Germinal center (tissue), 1 donor: ENCODE results near the gene ZYG11A.

Experiments used
- DNase-seq: peaks from one replicate; pipeline ENCODE4 v3.0.0; 2012; ENCODE audit warnings: mixed read lengths, low spot score

ZYG11A gene

GRCh38 chr1:52877554-52877953, 35.0 kb downstream of the ZYG11A start:
- DNase-seq, result no peak

- DNase-seq, result no peak
Measured at GRCh38 chr1:52880206-52880605, 37.6 kb downstream of the ZYG11A start.

DNA sequence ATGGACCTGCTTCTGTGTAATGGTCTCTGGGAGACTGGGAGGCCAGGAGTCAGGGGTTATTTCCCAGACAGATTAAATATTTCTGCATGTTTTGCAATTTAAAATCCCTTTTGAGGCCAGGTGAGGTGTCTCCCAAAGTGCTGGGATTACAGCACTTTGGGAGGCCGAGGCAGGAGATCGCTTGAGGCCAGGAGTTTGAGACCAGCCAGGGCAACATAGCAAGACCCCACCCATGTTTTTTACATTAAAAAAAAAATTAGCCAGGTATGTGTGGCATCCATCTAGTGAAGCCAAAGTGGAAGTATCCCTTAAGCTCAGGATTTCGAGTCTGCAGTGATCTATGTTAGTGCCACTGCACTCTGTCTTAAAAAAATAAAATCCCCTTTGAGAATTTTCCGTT, 44.9 kb downstream of the ZYG11A start:
- no peak for DNase-seq

- DNase-seq, result no peak
Measured at GRCh38 chr1:52892424-52893215, 50.1 kb downstream of the ZYG11A start.

- no peak for DNase-seq
Measured at GRCh38 chr1:52899445-52899894, 56.9 kb downstream of the ZYG11A start.

GRCh38 chr1:52900402-52900801, 57.8 kb downstream of the ZYG11A start:
- DNase-seq, result no peak

GRCh38 chr1:52901384-52901783, 58.8 kb downstream of the ZYG11A start:
- DNase-seq, result no peak

- no peak for DNase-seq
Measured at GRCh38 chr1:52904208-52904926, 61.8 kb downstream of the ZYG11A start.

- peak; percentile 77 for DNase-seq
Measured at GRCh38 chr1:52904927-52905698, 62.6 kb downstream of the ZYG11A start.

DNA sequence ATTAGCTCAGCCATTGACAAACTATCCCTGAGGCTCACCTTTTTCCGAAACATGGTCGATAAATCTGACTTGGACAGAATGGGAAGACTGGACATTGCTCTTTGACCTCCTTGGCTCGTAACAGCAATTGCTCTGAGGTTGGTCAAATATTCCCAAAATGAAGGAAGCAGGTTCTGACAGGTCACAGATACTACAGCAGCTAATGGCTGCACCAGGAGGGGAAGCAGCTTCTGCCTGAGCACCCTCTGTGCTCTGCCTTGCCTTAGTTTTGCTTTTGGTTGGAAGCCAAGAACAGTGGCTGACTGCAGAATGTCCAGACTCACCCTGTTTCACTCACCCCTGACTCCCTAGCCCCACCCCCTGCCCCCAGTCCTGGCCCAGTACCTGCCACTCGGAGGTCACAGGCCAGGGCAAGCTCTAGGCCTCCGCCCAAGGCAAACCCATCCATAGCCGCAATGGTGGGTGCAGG, 63.6 kb downstream of the ZYG11A start:
- no peak for DNase-seq

DNA sequence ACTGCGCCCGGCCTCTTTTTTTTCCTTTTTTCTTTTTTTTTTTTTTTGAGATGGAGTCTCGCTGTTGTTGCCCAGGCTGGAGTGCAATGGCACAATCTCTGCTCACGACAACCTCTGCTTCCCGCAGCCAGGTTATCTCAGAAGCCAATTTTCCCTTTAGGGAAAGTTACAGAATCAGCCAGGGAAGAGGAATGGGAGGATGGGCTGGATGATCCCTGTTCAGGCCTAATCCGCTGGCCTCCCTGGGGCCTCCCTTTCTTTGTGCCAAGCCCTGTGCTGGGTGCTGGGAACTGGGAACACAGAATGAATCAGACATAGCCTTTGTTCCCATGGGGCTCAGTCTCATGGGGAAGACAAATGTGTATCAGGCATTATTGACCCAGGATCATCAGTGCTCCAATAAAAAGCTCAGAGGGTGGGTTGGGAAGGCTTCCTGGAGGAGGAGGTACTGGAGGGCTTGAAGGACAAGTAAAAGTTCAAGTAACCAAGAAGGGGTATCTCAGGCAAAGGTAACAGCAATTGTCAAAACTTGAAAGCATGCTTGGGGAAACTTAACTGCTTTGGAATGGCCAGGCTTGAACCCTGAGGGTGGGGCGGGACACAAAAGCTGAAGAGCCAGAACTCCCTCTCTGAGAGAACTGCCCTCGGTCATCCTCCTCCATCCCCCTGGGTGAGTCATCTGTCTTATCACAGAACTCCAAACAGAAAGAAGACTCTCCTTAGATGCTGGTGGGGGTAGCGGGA, 64.7 kb downstream of the ZYG11A start:
- DNase-seq, result no peak

GRCh38 chr1:52907812-52908153, 65.2 kb downstream of the ZYG11A start:
- no peak for DNase-seq

DNA sequence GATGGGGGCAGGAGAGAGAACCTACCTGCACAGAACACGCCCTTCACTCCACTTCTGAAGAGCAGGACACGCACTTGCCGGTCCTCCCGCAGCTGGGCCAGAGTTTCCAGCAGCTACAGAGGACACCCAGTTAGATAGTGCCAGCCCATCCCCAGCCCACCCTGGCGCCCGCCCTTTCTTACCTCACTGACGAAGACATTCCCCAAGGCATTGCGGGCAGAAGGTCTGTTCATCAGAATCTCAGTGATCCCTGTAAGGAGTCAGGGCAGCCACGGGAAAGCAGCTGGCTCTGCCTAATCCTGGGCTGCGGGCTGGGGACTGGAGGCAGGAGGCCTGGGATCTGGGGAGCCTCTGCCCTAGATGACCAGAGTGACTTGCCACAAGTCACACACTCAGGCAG, 69.0 kb downstream of the ZYG11A start:
- DNase-seq, result no peak

DNA sequence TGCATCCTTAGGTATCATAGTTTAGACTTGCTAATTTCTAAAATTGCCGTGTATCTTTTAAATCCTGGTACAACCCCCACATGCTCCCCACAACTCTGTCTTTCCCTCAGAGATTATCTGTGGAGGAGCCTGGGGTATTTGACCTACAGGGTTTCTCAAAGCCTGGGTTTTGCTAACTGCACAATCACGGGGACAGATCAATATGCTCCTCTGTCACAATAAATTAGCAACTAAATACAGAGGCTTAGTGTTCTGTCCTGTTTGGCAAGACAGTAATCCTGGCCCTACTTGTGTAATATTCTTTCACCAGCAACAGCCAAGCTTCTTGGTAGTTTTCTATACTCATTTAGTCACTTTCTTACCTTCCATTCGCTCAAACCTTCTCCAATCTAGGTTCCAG, 70.5 kb downstream of the ZYG11A start:
- DNase-seq, result no peak

- DNase-seq, result no peak
Measured at GRCh38 chr1:52913537-52913936, 71.0 kb downstream of the ZYG11A start.

DNA sequence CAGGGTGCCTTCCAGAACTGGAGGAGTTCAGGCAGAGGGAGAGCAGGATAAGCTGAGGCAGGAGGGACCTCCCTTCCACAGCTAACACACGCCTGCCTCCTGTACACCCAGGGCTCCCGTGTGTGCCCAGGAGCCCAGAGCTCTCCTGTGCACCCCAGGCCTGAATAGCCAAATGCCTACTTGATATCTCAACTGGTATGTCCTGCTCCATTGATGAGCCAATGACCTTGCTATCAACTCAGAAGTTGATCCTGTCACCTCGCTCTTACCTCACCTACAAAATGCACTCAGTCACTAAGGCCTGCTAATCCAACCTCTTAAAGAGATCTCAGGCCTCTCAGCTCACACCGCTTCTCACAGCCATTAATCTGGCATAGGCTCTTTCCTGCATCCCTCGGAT, 71.9 kb downstream of the ZYG11A start:
- DNase-seq, result no peak

GRCh38 chr1:52915211-52915854, 72.8 kb downstream of the ZYG11A start:
- no peak for DNase-seq

DNA sequence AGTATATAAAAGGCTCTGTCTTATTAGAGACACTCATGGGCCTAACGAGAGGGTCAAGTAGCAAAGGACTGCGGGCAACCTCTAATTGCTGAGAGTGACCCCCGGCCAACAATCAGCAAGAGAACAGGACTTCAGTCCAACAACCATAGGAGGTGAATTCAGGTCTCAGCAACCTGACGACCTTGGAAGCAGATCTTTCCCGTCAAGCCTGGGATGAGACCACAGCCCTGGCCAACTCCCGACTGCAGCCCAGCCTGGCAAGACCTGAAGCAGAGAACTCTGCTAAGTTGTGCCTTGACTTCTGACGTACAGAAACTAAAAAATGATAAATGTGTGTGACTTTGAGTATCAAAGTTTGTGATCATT, 73.3 kb downstream of the ZYG11A start:
- DNase-seq, result no peak

DNA sequence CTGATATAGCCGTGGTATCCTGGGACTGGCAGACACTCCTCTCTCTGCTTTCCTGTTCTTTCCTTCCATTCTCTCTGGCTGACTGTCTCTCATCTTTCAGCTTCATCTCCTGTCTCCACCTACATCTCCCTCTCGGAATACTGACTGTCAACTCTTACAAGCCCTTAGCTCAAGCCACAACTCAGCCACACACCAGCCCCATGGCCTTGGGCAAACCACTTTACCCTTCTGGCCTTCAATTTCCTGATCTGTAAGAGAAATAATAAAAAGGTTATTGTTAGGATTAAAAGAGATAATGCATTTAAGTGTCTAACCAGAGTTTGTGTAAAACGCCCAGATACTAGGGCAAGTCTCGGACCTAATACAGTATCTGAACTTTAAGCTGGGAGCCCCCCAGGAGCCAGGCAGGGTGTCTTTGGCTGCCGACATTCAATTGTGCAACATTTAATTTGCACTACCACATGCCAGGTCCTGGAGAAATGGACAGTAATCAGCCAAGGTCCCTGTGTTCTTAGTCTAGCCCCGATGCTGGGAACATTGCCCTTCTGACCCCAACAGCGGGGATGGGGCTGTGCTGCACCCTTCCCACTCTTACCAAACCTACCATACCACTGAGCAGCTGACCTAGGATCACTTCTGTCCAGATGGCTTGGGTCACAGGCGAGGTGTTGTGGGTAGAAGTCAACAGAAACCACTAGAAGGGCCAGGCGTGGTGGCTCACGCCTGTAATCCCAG, 73.8 kb downstream of the ZYG11A start:
- no peak for DNase-seq

DNA sequence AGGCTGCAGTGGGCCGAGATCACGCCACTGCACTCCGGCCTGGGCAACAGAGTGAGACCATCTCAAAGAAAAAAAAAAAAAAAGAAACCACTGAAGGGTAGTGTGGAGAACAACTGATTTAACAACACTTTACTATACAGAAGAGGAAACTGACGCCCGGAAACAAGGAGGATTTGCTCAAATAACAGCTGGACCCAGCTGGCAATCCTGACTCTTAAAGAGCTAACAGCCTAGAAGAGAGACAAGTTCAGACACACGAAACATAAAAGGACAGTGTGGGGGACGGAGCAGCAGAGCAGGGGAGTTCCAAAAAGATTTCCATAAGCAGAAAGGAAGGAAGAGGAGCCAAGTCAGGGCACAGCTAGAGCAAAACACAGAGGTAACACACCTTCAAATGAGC, 74.6 kb downstream of the ZYG11A start:
- no peak for DNase-seq

DNA sequence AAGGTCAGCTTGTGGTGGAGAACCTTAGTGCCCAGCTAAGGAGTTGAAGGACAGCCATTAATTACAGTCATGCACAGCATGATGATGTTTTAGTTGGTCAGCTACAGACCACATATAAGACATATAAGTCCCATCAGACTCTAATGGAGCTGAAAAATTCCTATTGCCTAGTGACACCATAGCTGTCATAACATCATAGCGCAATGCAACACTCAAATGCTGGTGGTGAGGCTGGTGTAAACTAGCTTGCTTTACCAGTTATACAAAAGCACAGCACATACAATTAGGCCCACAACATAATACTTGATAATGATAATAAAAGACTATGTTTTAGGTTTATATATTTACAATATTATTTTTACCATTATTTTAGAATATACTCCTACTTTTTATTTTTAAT, 75.0 kb downstream of the ZYG11A start:
- no peak for DNase-seq
